ENCODE measurements around the gene MERTK.

The MERTK gene

GRCh38 chr2:111975053-111975552, 76.7 kb downstream of the MERTK start:
- no peak for TF ChIP-seq CTCF (IDR thresholded peaks at IDR 0.05; ENCODE audit: insufficient read depth, low read length, missing control alignments)
- no peak overlapping the region for H3K4me3 ChIP-seq (ENCODE audit: low read depth, low read length)
- CTCF ChIA-PET = interaction anchor here (1.1 kb wide), 1 partner anchor 9 kb away, joined by 3 read pairs; no protein-coding TSS in a partner anchor
- POLR2A ChIA-PET = no interaction called here
- DNase-seq (ENCODE audit: low read depth, low spot score) = peak; percentile 65

GRCh38 chr2:111975819-111976218, 77.4 kb downstream of the MERTK start:
- CTCF ChIA-PET = interaction anchor here (1.1 kb wide), 1 partner anchor 9 kb away, joined by 3 read pairs; no protein-coding TSS in a partner anchor
- no peak for TF ChIP-seq CTCF (IDR thresholded peaks at IDR 0.05; ENCODE audit: insufficient read depth, low read length, missing control alignments)
- no peak for DNase-seq (ENCODE audit: low read depth, low spot score)
- no peak overlapping the region for H3K4me3 ChIP-seq (ENCODE audit: low read depth, low read length)
- POLR2A ChIA-PET = no interaction called here

GRCh38 chr2:111977240-111977639, 78.8 kb downstream of the MERTK start:
- CTCF ChIA-PET = no interaction called here
- POLR2A ChIA-PET = no interaction called here
- H3K4me3 ChIP-seq (ENCODE audit: low read depth, low read length) = no peak overlapping the region
- no peak for DNase-seq (ENCODE audit: low read depth, low spot score)
- TF ChIP-seq CTCF (IDR thresholded peaks at IDR 0.05; ENCODE audit: insufficient read depth, low read length, missing control alignments) = no peak

GRCh38 chr2:111978452-111979170, 80.2 kb downstream of the MERTK start:
- no peak for TF ChIP-seq CTCF (IDR thresholded peaks at IDR 0.05; ENCODE audit: insufficient read depth, low read length, missing control alignments)
- DNase-seq (ENCODE audit: low read depth, low spot score) = no peak
- ChIA-PET POLR2A (no interaction called here), CTCF (no interaction called here)
- H3K4me3 ChIP-seq (ENCODE audit: low read depth, low read length) = no peak overlapping the region

- ChIA-PET POLR2A (no interaction called here), CTCF (interaction anchor here (1.7 kb wide), 1 partner anchor 11 kb away, joined by 4 read pairs; no protein-coding TSS in a partner anchor)
- H3K4me3 ChIP-seq (ENCODE audit: low read depth, low read length) = no peak overlapping the region
- no peak for TF ChIP-seq CTCF (IDR thresholded peaks at IDR 0.05; ENCODE audit: insufficient read depth, low read length, missing control alignments)
- no peak for DNase-seq (ENCODE audit: low read depth, low spot score)
These were observed 83.3 kb downstream of the MERTK start for GRCh38 chr2:111981666-111982065.

GRCh38 chr2:111982822-111983221, 84.4 kb downstream of the MERTK start:
- DNase-seq (ENCODE audit: low read depth, low spot score) = no peak
- CTCF ChIA-PET = interaction anchor here (1.7 kb wide), 1 partner anchor 12 kb away, joined by 4 read pairs; no protein-coding TSS in a partner anchor
- POLR2A ChIA-PET = no interaction called here
- no peak overlapping the region for H3K4me3 ChIP-seq (ENCODE audit: low read depth, low read length)
- TF ChIP-seq CTCF (IDR thresholded peaks at IDR 0.05; ENCODE audit: insufficient read depth, low read length, missing control alignments) = no peak

Data from AG04449 (cell line).